AG09319 (cell line): ENCODE results near the gene C3.
A peak's percentile ranks its signal among the peaks of the same experiment; 100 is the strongest.
"Not testable (repeated sequence)": the region's sequence is repeated elsewhere in the genome, so short reads cannot be mapped to it uniquely, and the experiment has no call there.

Experiments used
- DNase-seq: peaks from one replicate; pipeline ENCODE4 v3.0.0-alpha.2; 2010; ENCODE audit warnings: low read depth; ENCODE audit errors: extremely low read depth
- TF ChIP-seq, protein P1 (sequence below): IDR thresholded peaks from 2 replicates; pipeline ENCODE4 v1.5.1; 2011; ENCODE audit warnings: low read depth, mild to moderate bottlenecking, inconsistent platforms, low read length, moderate library complexity

Gene C3

DNA sequence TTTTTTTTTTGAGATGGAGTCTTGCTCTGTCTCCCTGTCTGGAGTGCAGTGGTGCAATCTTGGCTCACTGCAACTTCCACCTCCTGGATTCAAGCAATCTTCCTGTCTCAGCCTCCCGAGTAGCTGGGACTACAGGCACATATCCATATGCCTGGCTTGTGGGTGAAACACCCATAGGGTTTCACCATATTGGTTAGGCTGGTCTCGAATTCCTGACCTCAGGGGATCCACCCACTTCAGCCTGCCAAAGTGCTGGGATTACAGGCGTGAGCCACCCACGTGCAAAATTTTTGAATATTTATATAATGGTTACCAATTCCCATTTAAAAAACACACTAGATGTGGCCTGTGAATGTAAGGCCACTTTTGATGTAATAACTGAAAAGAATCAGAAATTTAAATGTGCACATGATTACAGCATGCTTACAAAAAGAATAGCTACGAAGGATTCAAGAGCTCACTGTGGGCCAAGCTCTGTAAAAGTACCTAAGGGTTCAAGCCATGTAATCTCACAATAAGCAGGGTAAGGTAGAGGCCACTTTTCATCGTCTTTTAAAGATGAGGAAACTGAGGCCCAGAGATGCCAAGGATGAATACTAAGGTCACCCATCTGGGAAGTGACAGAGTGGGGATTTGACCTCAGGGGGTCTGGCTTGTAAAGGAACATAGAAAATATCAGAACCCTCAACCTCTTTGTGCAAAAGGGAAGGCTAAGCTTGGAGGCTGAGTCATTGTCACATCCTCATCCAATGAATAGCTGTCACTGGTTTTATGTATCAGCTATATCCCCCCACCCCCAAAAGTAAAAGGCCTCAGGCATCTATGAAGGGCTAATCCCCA, 68.3 kb downstream of the C3 start:
- TF ChIP-seq, protein P1, sequence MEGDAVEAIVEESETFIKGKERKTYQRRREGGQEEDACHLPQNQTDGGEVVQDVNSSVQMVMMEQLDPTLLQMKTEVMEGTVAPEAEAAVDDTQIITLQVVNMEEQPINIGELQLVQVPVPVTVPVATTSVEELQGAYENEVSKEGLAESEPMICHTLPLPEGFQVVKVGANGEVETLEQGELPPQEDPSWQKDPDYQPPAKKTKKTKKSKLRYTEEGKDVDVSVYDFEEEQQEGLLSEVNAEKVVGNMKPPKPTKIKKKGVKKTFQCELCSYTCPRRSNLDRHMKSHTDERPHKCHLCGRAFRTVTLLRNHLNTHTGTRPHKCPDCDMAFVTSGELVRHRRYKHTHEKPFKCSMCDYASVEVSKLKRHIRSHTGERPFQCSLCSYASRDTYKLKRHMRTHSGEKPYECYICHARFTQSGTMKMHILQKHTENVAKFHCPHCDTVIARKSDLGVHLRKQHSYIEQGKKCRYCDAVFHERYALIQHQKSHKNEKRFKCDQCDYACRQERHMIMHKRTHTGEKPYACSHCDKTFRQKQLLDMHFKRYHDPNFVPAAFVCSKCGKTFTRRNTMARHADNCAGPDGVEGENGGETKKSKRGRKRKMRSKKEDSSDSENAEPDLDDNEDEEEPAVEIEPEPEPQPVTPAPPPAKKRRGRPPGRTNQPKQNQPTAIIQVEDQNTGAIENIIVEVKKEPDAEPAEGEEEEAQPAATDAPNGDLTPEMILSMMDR: no peak
- DNase-seq: no peak

DNA sequence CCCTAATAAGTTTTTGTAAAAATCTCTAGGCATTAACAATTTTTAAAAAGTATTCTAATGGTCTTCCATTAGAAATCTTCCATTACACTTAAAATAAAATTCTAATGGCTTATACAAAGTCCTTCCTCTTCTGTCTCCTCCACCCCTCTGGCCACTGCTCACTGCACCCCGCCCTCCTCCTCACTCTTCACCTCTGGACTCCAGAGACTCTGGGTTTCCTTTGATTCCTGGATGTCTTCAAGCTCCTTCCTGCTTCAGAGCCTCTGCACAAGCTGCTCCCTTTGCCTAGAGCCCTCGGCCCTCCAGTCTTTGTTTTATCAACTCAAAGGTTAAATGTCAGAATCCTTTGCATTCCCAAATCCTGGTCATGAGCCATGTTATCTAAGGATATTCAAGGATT, 71.3 kb downstream of the C3 start:
- DNase-seq: no peak
- TF ChIP-seq, protein P1: no peak

DNA sequence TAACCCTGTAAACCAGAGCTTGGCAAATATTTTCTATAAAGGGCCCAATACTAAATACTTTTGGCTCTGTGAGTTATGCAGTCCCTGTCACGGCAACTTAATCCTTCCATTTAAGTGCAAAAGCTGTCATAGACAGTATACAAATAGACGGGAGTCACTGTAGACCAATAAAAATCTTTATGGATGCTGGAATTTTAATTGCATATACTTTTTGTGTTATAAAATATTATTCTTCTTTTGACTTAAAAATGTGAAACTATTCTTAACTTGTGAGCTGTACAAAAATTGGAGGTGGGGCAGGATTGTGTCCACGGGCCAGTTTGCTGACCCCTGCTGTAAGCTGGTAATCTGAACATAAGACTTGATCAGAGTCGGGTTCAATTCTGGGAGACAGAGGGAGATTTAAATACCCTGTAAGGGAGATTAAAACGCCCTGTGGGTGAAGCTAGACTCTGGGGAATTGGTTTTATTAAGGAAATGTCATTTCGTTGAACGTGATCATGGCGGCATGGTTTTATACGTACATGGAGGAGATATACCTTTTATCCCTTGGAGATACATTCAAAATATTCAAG, 72.2 kb downstream of the C3 start:
- DNase-seq: no peak
- TF ChIP-seq, protein P1: no peak

DNA sequence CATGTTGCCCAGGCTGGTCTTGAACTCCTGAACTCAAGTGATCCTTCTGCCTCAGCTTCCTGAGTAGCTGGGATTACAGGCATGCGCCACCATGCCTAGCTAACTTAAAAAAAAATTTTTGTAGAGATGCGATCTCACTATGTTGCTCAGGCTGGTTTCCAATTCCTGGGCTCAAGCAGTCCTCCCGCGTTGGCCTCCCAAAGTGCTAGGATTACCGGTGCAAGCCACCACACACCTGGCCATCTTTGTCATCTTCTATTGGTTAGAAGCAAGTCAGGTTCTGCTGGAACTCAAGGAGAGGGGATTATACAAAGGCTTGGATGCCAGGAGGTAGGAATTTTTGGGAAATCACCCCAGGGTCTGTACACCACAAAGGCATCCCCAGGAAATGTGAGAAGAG, 75.7 kb downstream of the C3 start:
- TF ChIP-seq, protein P1: no peak
- DNase-seq: no peak

DNA sequence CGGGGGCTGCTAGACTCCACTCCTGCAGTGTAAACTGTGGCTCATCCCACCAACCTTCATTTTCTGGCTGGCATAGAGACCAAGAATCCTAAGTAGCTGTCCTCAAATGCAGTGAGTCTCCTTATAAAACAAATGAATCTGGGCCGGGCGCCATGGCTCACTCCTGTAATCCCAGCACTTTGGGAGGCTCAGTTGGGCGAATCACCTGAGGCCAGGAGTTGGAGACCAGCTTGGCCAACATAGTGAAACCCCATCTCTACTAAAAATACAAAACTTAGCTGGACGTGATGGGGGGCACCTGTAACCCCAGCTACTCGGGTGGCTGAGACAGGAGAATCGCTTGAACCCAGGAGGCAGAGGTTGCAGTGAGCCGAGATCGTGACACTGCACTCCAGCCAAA, 80.1 kb downstream of the C3 start:
- not testable (repeated sequence) for DNase-seq

DNA sequence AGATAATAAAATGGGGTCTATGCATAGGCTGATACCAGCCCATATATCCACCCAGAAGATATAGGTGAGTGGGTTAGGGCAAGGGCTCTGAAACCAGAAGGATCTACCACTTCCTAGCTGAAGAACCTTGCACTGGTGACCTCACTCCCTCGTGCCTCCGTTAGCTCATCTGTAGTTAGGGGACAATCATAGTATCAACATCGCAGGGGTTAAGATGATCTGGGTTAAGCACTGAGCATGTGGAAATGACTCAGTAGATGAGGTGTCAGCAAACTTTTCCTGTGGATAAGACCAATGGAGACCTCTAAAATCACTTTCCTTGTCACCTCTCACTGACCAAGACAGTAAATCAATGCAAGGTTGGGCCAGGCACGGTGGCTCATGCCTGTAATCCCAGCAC, 81.0 kb downstream of the C3 start:
- TF ChIP-seq, protein P1: no peak
- no peak for DNase-seq

DNA sequence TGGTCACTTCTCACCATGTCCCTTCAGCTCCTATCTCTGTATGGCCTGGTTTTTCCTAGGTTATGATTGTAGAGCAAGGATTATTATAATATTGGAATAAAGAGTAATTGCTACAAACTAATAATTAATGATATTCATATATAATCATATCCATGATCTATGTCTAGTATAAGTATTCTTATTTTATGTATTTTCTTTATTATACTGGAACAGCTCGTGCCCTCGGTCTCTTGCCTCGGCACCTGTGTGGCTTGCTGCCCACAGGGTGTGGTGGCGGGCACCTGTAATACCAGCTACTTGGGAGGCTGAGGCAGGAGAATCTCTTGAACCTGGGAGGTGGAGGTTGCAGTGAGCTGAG, 87.0 kb downstream of the C3 start:
- DNase-seq: not testable (repeated sequence)

DNA sequence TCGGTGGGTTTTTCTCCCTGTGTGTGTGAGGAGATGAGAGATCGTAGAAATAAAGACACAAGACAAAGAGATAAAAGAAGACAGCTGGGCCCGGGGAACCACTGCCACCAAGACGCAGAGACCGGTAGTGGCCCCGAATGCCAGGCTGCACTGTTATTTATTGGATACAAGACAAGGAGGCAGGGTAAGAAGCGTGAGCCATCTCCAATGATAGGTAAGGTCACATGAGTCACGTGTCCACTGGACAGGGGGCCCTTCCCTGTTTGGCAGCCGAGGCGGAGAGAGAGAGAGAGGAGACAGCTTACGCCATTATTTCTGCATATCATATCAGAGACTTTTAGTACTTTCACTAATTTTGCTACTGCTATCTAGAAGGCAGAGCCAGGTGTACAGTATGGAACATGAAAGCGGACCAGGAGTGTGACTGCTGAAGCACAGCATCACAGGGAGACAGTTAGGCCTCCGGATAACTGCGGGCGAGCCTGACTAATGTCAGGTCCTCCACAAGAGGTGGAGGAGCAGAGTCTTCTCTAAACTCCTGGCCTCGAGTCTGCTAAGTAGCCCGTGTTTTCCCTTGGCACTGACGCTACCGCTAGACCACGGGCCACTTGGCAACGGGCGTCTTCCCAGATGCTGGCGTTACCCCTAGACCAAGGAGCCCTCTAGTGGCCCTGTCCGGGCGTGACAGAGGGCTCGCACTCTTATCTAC, 87.5 kb downstream of the C3 start:
- TF ChIP-seq, protein P1: peak; percentile 70
- peak; percentile 29 for DNase-seq
